HG03354 (cell line): Measurements from ENCODE around the gene DEDD2.
"Not testable (repeated sequence)": the region's sequence is repeated elsewhere in the genome, so short reads cannot be mapped to it uniquely, and the experiment has no call there.

Experiments used
- ATAC-seq: cut with Tn5 transposase; IDR thresholded peaks from one replicate; pipeline ENCODE4 v1.9.1; 2021; ENCODE audit warnings: mild to moderate bottlenecking; ENCODE audit not compliant: unreplicated experiment, poor library complexity, severe bottlenecking

The DEDD2 gene, protein sequence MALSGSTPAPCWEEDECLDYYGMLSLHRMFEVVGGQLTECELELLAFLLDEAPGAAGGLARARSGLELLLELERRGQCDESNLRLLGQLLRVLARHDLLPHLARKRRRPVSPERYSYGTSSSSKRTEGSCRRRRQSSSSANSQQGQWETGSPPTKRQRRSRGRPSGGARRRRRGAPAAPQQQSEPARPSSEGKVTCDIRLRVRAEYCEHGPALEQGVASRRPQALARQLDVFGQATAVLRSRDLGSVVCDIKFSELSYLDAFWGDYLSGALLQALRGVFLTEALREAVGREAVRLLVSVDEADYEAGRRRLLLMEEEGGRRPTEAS

DNA sequence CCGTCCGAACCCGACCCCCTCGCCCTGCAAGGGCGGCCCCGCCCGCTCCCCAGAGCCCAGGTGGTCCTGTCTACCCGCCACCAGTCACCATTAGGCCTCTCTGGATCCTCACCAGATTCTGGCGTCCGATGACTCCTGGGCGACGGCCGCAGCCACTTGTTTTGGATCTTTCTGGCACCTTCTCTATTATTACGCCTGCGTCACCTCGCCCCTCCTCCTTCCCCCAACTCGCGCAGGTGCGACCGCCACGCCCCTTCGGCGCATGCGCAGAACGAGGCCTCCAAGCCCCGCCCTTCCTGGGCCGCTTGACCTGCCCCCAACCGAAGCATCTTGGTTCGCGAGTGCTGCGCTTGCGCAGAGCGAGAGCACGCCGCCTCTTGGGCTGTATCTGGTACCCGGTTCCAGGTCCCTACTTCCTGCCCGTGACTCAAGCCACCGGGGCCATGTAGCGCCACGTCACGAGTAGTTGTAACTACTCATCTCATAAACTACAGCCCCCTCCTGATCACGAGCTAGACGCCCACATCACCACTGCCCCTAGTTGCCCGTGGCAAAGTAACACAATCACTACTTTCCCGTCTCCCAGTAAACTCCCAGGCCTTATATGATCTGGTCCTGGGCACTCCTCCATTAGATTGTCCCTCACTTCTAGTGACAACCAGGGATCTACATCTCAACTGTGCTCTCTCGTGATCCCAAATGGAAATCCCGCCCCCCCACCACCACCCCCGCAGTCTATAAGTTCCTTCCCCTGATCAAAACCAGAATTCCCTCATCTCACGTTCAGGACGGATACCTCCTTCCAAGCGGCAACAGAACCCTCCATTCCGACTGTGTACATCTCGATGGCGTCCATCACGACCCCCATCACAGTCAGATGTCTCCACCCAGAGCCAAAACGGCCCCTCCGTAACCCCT is at the start of gene DEDD2:
TSS of gene DEDD2 (minus strand) at position 158 of the 918 bp plus-strand sequence. CDS start 670 bp downstream, outside the sequence.
- peak; percentile 69 for ATAC-seq

DNA sequence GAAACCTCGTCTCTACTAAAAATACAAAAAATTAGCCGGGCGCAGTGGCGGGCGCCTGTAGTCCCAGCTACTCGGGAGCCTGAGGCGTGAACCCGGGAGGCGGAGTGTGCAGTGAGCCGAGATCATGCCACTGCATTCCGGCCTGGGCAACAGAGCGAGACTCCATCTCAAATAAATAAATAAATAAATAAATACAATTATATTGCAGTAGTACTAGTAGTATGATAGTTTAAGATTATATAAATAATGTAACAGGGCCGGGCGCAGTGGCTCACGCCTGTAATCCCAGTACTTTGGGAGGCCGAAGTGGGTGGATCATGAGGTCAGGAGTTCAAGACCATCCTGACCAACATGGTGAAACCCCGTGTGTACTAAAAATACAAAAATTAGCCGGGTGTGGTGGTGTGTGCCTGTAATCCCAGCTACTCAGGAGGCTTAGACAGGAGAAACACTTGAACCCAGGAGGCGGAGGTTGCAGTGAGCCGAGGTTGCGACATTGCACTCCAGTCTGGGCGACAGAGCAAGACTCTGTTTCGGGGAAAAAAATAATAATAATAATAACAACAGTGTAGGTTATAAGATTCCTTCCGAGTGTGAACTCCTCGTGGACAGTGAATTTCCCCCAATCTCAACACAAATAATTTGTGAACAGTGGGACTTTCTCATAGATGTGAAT is 49.6 kb upstream of the DEDD2 start:
- ATAC-seq, result not testable (repeated sequence)

DNA sequence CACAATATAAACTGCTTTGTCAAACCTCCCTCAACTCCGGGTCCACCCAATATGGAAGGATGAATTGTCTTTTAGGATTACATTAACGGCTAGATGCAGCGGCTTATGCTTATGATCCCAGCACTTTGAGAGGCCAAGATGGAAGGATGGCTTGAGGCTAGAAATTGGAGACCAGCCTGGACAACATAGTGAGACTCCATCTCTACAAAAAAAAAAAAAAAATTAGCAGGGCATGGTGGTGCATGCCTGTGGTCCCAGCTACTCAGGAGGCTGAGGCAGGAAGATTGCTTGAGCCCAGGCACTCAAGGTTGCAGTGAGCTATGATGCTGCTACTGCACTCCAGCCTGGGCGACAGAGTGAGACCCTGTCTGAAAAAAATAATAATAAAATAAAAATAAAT is 48.6 kb upstream of the DEDD2 start:
- ATAC-seq, result not testable (repeated sequence)

DNA sequence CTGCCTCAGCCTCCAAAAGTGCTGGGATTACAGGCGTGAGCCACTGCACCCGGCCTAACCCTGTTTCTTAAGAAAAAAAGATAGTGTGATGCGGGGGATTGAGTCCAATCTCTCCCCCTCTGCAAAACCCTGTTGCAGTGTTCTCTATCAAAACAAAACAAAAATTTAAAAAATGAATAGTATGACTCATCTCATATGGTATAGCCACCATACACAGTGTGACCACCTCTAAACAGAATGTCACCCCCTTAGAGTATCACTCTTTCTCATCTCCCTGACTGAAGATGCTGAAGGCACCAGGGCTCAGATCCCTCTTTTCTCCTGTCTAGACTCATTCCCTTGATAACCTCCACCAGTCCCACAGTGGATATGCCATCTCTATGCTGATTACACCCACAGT is 44.3 kb upstream of the DEDD2 start:
- no peak for ATAC-seq

DNA sequence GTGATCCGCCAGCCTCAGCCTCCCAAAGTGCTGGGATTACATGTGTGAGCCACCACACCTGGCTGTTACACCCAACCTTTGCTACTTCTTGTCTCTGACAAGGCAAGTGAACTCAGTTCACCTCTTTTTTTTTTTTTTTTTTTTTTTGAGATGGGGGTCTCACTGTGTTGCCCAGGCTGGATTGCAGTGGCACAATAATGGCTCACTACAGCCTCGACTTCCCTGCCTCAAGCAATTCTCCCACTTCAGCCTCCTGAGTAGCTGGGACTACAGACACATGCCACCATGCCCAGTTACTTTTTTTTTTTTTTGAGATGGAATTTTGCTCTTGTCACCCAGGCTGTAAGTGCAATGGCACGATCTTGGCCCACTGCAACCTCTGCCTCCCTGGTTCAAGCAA is 40.4 kb upstream of the DEDD2 start:
- not testable (repeated sequence) for ATAC-seq

DNA sequence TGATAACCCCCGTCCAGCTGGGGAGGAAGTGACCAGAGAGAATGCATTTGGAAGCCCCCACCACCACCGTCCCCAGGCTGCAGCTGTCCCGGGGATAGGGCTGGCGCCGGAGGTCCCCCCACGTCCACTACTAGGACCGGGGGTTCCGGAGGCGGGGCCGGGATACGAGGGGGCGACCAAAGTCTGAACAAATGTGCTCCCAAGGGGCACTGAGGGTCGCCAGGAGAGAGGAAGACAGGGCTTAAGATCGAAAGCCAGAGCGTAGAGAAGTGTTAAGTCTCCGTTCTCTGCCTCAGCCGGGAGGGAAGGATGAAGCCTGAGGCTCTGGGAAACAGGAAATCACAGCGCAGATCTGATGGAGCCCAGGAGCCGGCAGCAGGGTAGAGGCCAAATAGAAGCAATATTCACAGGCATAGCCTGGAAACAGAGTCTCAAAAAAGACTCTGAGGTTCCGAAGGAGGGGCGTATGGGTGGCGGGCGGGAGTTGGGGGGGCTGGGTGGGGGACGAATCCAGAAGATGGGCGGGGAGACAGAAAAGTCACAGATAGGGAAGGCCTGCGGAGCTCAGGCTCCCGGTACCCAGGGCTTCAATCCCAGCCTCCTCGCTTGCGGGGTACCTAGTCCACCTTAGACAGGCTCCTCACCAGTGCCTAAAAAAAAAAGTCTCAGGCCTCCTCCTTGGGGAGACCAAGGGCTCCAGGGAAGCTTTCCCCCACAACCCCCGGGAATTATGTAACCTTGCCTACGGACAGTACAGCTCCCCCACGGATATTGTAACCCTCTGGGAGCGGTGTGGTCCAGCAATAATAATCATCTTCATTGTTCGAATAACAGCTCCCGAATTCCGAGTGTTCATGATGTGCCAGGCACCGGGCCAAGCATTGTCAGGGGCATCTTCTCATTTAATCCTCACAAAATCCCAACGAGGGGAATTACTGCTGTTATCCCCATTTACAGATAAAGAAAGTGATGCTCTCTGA is 38.6 kb upstream of the DEDD2 start:
- no peak for ATAC-seq

DNA sequence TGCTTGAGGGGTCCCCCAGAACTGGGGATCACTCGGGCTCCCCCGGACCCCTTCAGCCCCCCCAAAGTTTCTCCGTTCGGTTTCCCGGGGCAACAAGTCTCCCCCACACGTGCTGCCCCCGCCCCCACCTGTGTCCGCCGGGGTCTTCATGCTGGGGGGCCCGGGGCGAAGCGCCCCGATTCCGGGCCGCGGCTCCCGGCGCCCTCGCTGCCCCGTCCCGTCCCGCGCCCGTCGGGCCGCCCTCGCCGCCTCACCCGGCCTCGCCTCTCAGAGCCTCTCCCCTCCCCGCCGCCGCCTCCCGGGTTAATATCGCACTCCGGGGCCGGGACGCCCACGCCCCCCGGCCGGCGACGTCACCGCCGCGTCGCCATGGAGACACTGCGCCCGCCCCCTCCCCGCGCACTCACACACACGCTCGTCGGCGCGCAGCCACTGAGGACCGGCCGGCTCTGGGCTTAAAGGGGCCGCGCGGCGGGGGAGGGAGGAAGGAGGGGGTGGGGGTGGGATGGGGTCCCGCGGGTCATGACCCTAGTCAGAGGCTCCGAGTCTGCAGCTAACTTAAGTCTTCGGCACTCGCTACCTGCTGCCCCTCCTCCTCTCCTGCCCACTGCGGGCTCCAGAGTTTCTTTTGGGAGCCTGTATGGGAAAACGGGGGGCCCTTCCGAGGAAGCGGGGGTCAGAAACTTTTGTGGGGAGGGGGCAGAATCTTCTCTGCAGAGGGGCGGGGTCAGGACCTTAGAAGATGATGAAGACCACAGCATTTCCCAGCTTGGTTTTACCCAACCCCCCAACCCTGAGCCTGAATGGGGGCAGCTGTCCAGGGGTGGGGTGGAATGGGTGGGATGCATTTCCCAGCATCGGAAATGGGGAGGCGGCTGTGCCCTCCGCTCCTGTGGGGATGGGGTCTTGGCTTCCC is 37.6 kb upstream of the DEDD2 start, which contains the start of gene ERF:
TSS of gene ERF (minus strand) at position 279 of the 916 bp plus-strand sequence. CDS start at position 150, 129 bp downstream.
- peak; percentile 71 for ATAC-seq

DNA sequence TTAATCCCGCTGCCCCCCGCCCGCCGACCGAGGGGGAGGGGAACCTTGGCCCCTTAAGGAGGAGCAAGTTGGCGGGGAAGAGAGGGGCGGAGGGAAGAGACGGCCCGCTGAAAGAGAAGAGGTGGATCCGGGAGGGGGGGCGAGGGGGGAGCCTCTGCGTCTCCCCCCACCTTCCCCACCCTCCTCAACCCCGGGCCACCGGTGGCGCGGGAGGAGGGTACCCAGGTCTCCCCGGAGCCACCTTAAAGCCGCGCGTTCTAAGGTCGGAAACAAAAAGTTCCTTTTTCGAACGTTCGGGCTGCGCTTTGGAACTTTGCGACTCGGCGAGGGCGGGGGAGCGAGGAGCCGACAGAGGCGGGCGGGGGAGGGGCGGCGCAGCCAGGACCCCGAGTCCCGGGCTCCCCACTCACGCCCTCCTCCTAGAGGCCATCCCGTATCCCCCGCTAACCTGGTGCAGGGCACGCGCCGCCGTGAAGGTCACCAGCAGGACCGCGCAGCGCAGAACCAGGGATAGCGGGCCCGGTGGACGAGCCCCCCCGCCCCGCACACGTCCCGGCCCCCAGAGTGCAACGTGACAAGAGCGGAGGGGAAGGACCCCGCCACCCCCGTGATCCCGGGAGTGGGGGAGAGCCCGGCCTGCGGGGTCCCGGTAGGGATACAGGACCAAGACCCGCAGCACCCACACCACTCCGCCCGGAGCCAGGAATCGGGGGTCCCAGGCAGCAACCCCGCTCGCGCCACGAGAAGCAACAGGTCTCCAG is 36.8 kb upstream of the DEDD2 start:
- ATAC-seq, result no peak

DNA sequence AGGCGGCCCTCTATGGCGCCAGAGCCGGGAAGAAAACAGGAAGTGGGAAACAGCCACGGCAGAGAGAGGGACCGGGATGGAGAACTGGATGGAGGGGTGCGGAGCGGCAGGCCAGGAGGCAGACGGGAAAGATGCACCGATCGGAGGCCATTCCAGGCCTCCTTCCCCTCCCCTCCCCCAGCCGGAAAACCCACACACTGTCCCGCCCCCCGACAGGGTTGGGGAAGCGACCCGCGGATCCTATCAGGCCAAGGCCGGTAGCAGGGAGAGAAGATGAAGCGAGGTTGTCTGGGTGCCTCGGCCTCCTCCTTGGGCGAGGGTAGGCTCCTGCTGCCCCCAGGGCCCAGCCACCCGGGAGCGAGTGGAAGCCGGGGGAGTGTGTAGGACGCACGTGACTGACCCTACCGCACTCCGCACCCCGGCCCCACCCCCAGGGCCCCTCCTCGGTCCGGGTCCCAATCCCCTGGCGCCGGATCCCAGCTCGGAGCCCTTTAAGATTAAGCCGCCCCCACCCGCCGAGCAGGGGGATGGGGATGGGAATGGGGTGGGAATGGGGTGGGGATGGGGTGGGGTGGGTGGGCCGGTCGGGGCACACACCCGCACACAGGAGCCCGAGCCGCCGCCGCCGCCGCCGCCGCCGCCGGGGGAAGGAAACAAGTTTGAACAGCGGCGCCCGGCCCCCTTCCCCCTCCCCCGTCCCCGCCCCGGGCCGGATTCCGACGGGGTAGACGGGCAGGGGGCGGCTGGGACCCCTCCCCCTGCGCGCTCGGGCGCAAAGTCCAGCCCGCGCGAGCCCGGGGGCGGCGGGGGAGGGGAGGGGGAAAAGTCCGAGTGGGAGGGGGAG is 36.0 kb upstream of the DEDD2 start:
- ATAC-seq, result no peak

DNA sequence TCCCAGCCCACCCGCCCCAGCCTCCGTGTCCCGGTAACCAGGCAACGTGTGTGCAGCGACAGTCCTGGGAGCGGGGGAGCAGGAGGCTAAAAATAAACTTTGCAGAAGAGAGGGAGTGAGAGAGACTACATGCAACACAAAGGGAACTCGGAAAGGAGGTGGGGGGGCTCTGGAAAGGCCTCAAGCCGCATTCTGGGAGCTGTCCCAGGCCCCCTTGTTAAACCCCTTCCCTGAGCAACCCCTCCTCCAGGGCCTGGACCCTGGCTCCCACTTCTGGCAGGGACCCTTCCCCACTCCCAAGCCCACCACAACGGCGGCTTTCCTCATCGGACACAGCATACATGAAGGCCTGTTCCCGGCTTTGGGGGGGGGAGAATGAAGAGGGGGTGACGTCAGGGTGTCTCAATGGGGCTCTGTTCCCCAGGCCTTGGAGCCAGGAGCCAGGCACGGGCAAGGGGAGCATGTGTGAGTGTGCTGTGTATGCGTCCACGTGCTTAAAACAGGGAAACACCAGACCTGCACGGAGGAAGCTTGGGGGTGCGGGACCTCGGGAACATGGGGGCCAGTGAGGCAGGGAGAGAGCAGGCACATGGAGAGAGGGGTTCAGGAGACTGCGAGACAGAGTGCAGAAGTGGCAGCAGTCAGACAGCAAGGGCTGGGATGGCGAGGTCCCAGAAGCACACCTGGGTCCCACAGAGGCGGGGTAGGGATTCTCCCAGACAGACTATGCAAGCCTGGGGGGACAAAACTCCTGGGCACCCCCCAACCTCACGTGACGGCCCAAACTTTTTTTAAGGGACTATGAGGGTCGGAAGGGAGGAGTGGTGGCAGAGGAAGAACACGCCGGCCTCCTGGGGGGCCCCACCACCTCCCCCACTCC is 35.1 kb upstream of the DEDD2 start:
- ATAC-seq, result no peak

DNA sequence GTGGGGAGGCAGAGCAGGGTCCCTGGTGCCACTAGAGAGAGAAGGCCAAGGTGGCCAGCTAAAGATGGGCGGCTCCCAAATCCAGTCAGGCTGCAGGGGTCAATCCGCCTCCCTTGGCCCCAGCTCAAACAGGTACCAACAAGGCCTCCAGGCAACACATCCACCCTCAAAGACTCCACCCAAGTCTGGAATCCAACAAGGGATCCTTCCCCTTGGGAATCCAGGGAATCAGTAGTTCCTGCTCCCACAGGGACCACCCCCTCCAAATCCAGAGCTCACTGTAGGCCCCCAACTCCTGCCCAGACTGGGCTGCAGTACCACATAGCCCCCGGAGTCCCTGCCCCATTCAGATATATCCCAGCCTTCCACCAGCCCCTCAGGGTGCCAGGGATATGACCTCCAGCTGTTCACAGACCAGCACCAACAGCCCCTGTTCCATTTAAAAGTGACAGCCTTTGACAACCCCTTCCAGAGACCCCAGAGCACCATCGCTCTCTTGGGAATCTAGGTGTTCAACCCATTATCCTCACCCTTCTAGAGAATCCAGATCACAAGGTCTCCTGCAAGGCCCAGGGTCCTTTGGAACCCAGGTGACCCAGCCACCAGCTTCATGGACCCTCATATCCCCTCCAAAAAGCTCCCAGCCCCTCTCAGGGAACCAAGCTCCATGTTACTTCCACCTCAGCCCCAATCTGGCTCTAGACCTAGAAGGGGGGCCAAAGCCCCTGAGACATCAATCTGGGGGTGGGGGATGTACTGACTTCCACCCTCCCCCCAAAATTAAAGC is 34.3 kb upstream of the DEDD2 start:
- no peak for ATAC-seq

DNA sequence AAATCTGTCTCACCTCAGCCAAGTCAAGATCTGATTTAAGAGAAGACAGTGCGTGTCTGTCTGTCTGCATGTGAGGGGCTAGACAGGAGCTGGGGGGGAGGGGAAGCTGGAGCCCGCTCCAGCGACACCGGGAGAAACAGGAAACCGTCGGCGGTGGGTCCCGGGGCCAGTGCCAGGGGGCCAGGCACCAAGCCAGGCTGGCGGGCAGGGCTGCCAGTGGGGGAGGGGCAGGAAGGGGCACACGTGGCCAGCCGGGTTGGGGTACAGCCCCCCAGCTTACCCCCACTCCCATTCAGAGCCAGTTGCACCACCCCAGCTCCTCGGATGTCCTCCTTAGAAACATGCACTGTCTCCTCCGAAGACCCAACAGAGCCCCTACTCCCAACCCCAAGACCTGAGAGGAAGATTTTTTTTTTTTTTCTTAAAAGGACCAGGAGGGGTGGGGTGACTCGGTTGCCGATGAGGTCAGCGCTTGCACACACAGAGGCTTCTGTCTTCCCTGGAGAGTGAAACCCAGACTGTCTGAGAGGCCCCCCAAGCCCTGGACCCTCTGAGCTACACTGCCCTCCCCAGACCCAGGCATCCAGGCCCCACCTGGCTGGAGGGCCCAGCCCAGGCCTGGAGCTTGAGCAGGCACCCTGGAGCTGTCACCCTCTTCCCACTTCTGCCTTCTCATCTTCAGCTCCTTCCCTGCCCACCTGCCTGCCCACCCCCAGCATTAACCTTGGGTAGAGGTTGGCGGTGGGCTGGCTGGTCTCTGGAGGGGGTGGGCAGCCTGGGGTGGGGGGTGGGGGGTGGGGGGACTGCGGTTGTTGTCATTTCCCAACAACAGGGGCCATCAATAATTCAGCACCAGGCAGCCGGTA is 33.4 kb upstream of the DEDD2 start:
- no peak for ATAC-seq

DNA sequence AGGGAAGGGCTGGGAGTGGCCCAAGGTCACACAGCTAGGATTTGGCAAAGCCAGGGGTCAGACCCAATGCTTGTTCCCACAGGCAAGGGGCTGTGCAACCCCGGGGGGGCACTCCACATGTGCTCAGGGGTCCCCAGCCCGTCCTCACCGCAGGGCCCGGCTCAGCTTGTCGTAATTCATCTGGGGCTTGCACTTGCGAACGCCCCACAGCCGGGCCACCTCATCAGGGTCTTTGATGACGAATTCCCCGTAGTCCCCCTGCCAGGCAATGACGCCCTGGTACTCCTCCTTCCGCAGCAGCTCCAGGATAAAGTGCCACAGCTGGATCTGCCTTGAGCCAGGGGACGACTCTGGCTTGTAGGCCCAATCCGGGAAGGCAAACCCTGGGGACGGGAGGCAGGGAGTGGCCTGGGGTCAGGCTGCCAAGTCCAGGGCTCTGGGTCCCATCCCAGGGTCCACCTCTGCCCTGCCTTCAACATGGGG is 32.7 kb upstream of the DEDD2 start:
- no peak for ATAC-seq

DNA sequence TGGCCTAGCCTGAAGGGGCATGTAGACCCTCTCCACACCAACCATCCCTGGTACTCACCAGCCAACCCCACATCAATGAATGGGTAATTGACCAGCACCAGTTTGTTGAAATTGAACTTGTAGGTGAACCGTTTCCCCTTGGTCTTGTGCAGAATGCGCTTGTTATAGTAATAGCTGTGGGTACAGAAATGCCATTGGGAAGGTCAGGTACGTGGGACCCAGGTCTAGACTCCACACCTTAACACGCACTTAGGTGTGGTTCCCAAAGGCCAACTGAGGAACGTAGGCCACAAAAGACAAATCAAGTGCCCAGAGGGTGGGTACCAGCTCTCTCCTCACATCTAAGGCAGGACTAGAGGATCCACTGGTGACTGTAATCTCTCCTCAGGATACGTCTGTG is 32.3 kb upstream of the DEDD2 start:
- no peak for ATAC-seq
